ENCODE measurements around the gene MS4A14.

- TF ChIP-seq EP300 (IDR thresholded peaks at IDR 0.05) = no peak
- no peak for TF ChIP-seq CTCF (IDR thresholded peaks at IDR 0.05)
- TF ChIP-seq POLR2A (IDR thresholded peaks at IDR 0.05) = no peak
- TF ChIP-seq POLR2AphosphoS5 (IDR thresholded peaks at IDR 0.05) = no peak
Observed at GRCh38 chr11:60348116-60348515, 48.1 kb upstream of the MS4A14 start.

Data from gastroesophageal sphincter (tissue), 3 donors.